ENCODE measurements around the gene CUX1.
"Not testable (repeated sequence)": the region's sequence is repeated elsewhere in the genome, so short reads cannot be mapped to it uniquely, and the experiment has no call there.

The CUX1 gene

DNA sequence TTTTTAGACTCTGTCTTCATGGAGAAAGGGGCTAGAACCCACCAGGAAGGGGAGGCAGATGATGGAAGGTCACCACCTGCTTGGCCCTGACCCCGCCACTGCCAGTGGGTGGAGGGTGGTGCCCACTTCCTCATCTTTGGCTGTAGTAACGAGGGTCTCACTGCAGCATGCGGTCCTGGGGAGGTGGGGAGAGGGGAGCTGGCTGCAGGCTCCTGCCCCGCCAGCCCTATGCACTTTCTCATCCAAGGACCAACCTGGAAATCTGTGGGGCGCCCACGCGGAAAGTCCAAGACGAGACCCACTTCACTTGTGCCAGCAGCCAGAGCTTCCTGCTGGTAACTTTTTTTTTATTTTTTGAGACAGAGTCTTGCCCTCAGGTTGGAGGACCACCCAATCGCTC lies 101.0 kb downstream of the CUX1 start:
- in situ Hi-C loops (cut with HindIII; ENCODE audit: low sequenced_read_pairs), result no loop called here
- TF ChIP-seq, protein P1, sequence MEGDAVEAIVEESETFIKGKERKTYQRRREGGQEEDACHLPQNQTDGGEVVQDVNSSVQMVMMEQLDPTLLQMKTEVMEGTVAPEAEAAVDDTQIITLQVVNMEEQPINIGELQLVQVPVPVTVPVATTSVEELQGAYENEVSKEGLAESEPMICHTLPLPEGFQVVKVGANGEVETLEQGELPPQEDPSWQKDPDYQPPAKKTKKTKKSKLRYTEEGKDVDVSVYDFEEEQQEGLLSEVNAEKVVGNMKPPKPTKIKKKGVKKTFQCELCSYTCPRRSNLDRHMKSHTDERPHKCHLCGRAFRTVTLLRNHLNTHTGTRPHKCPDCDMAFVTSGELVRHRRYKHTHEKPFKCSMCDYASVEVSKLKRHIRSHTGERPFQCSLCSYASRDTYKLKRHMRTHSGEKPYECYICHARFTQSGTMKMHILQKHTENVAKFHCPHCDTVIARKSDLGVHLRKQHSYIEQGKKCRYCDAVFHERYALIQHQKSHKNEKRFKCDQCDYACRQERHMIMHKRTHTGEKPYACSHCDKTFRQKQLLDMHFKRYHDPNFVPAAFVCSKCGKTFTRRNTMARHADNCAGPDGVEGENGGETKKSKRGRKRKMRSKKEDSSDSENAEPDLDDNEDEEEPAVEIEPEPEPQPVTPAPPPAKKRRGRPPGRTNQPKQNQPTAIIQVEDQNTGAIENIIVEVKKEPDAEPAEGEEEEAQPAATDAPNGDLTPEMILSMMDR (IDR thresholded peaks at IDR 0.05; ENCODE audit: low read depth, low read length), result no peak
- DNase-seq (ENCODE audit: low read depth, low spot score), result no peak
- H3K4me3 ChIP-seq (ENCODE audit: low read depth, low read length), result no peak overlapping the region

DNA sequence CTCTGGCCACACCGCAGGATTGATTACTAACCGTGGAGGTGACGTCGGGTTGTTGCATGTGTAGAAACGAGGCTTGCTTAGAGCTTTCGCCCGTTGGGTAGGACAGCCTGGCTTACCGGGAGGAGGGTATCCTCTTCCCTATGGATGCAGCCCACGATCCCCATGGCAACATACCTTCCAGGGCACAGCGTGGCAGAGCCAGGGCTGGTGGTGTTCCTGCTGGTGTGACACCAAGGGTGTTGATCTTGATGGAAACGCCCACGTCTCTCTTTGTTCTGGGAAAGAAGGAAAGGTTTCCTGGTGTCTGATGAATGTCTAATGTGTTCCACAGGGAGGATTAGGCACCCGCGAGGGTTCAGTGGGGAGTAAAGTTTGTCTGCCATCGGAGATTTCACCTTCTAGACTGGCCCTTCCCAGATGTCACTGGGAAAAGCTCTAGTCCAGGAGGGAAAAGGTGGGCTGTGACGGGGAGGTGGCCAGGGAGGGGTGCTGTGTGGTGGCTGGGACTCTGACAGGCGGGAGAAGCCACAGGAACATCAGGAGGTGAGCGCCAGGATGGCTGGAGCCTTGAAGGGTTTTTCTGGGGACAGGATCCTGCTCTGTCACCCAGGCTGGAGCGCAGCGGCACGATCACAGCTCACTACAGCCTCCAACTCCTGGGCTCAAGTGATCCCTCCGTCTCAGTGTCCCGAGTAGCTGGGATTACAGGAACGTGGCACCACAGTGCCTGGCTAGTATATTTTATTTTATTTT lies 102.1 kb downstream of the CUX1 start:
- H3K4me3 ChIP-seq (ENCODE audit: low read depth, low read length), result no peak overlapping the region
- TF ChIP-seq, protein P1 (IDR thresholded peaks at IDR 0.05; ENCODE audit: low read depth, low read length), result no peak
- no peak for DNase-seq (ENCODE audit: low read depth, low spot score)
- in situ Hi-C loops (cut with HindIII; ENCODE audit: low sequenced_read_pairs), result no loop called here

DNA sequence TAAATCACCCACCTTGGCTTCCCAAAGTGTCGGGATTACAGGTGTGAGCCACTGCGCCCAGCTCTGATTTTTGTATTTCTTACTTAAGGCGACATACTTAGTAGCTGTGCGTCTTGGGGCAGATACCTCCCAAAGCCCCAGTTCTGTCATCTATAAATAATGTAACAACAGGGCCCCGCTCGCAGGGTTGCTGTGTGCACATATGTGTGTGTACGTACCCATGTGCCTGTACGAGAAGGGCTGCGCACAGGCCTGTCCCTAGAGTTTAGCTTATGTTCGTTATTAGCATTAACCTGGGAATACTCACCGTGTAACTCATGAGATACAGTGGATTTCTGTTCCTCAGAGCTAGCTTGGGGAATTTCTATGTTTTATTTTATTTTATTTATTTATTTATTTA lies 103.6 kb downstream of the CUX1 start:
- in situ Hi-C loops (cut with HindIII; ENCODE audit: low sequenced_read_pairs), result no loop called here

DNA sequence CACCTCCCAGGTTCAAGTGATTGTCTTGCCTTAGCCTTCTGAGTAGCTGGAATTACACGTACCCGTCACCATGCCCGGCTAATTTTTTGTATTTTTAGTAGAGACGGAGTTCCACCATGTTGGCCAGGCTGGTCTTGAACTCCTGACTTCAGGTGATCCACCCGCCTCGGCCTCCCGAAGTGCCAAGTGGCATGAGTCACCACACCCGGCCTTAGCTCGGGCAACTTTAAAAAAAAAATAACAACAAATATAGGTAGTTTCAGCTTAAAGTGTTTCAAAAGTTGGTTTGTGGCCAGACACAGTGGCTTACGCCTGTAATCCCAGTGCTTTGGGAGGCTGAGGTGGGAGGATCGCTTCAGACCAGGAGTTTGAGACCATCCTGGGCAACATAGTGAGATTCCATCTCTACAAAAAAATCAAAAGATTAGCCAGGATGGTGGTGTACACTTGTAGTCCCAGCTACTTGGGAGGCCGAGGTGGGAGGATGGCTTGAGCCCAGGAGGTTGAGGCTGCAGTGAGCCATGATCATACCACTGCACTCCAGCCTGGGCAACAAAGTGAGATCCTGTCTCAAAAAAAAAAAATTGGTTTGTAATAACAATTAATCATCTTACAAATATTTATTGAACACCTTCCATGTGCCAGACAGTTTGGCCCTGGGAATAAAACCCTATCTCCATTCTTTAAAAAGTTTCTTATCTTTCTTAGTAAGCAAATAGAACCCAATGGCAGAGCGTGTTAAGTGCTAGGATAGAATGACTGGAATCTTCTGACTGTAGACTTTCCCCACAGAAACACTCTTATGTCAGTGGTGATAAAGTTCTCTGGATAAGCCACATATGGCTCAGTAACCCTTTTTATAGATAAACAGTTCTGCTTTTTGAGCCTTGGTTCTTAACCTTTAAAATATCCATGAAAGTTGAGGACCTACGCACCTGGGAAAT lies 104.4 kb downstream of the CUX1 start:
- in situ Hi-C loops (cut with HindIII; ENCODE audit: low sequenced_read_pairs); H3K4me3 ChIP-seq (ENCODE audit: low read depth, low read length): not testable (repeated sequence)
- peak; percentile 44 for DNase-seq (ENCODE audit: low read depth, low spot score)

More for the DNA sequence above, 103.6 kb downstream of the CUX1 start:
- TF ChIP-seq, protein P1 (IDR thresholded peaks at IDR 0.05; ENCODE audit: low read depth, low read length), result no peak
- DNase-seq (ENCODE audit: low read depth, low spot score), result no peak
- no peak overlapping the region for H3K4me3 ChIP-seq (ENCODE audit: low read depth, low read length)

GRCh38 chr7:101922631-101923601 lies 105.5 kb downstream of the CUX1 start:
- TF ChIP-seq, protein P1 (IDR thresholded peaks at IDR 0.05; ENCODE audit: low read depth, low read length), result no peak
- no peak for DNase-seq (ENCODE audit: low read depth, low spot score)
- H3K4me3 ChIP-seq (ENCODE audit: low read depth, low read length), result no peak overlapping the region
- in situ Hi-C loops (cut with HindIII; ENCODE audit: low sequenced_read_pairs), result no loop called here

DNA sequence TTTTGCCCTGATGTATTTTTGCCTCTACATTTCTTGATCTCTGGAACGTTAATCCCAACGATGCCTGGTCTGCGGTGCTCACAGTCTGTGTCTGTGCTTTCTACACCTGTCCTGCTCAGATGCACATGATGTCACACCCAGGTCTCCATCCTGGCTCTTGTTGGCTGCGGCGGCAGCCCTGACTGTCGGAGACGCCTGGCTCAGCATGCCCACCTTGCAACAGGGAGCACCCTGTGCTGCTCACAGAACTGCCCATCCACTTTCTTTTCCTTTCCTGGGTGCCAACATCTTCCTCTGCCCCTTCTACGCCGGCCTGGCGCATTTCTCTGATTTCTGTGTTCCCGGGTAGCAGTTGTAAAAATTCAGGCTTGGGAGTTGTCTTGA lies 106.2 kb downstream of the CUX1 start:
- TF ChIP-seq, protein P1 (IDR thresholded peaks at IDR 0.05; ENCODE audit: low read depth, low read length), result no peak
- no peak overlapping the region for H3K4me3 ChIP-seq (ENCODE audit: low read depth, low read length)
- in situ Hi-C loops (cut with HindIII; ENCODE audit: low sequenced_read_pairs), result no loop called here
- DNase-seq (ENCODE audit: low read depth, low spot score), result no peak
